K562 (cell line): ENCODE results near the gene NUSAP1. TPM values are rescaled to one million over a fixed set of nuclear protein-coding genes. Genes with fewer than 3 reads are reported as not detected.

ENCODE experiments used
- ATAC-seq: fragments of 200-7000 bp; cut with Tn5 transposase; 3 replicates; pipeline ENCODE4 v1.9.1; 2020; ENCODE audit warnings: moderate library complexity
- BruUV-seq: library from RNA; stranded (reverse); fragments of 400-500 nt; replicated peaks from 2 replicates; lab custom pipeline; 2021; lab: Mats Ljungman, UMichigan
- CTCF ChIA-PET: fragments of 300-600 bp; formaldehyde crosslinking; extraction: SDS; loops from one replicate; lab custom pipeline; 2021; ENCODE audit warnings: low intra/inter-chr PET ratio; lab: Yijun Ruan, JAX
- POLR2A ChIA-PET: fragments of 300-600, 350-650 bp; sonication (Branson Sonifier 250); formaldehyde crosslinking; extraction: SDS; loops from one replicate; lab custom pipeline; 2021; ENCODE audit warnings: antibody characterized with exemption, inconsistent platforms; lab: Yijun Ruan, JAX
- DNase-seq, 4 experiments: peaks; one replicate each; pipeline versions ENCODE4 v3.0.0 to v3.0.0-alpha.2; 2011 to 2018; ENCODE audit warnings: low spot score in 3 of 4, mixed read lengths in 3 of 4; ENCODE audit errors: extremely low read depth in 1 of 4
- FAIRE-seq: peaks from 2 replicates; lab custom pipeline; 2011; peaks lifted over from hg19 to GRCh38; lab: Jason Lieb, UNC
- H2AFZ ChIP-seq: 2 replicates; pipeline ENCODE4 v1.6.0; 2011; ENCODE audit warnings: low read depth, low read length, control low read depth, inconsistent platforms
- H3K27ac ChIP-seq: fragments of 200-600 bp; 3 replicates; pipeline ENCODE4 v1.8.0; 2011; ENCODE audit warnings: low read depth, mild to moderate bottlenecking, control low read depth, inconsistent platforms, low read length, moderate library complexity, mixed read lengths; ENCODE audit errors: extremely low read depth
- H3K27me3 ChIP-seq, 2 experiments: fragments of 300-600 bp in 1 of 2; 2 replicates in 1 of 2; 3 replicates in 1 of 2; pipeline versions ENCODE4 v1.6.0 to v1.8.0; 2011; ENCODE audit warnings: inconsistent platforms in 2 of 2, low read length in 2 of 2, mild to moderate bottlenecking in 1 of 2, mixed read lengths in 1 of 2, moderate library complexity in 1 of 2; ENCODE audit not compliant: control insufficient read depth in 2 of 2, insufficient read depth in 2 of 2
- H3K36me3 ChIP-seq: fragments of 300-600 bp; 3 replicates; pipeline ENCODE4 v1.8.0; 2011; ENCODE audit warnings: mild to moderate bottlenecking, low read length, inconsistent platforms; ENCODE audit not compliant: control insufficient read depth, insufficient read depth
- H3K4me1 ChIP-seq, 2 experiments: fragments of 200-600 bp in 1 of 2; replicated peaks in 1 of 2; 2 replicates in 1 of 2; 3 replicates in 1 of 2; pipeline versions ENCODE4 v1.5.1 to v1.8.0; 2011; ENCODE audit warnings: inconsistent platforms in 2 of 2, low read length in 2 of 2, mild to moderate bottlenecking in 1 of 2, mixed read lengths in 1 of 2, moderate library complexity in 1 of 2; ENCODE audit not compliant: control insufficient read depth in 2 of 2, insufficient read depth in 2 of 2
- H3K4me2 ChIP-seq: 2 replicates; pipeline ENCODE4 v1.6.1; 2011; ENCODE audit warnings: low read length, control low read depth, inconsistent platforms, mixed read lengths; ENCODE audit not compliant: insufficient read depth
- H3K4me3 ChIP-seq: fragments of 200-600 bp; sonication (generic), shearing (Covaris generic); 2 replicates; pipeline ENCODE4 v1.5.1; 2016; ENCODE audit warnings: control low read depth, inconsistent platforms
- H3K79me2 ChIP-seq: fragments of 200-600 bp; 3 replicates; pipeline ENCODE4 v1.8.0; 2011; ENCODE audit warnings: low read length, inconsistent platforms; ENCODE audit not compliant: control insufficient read depth, insufficient read depth
- H3K9ac ChIP-seq, 2 experiments: 2 replicates each; pipeline versions ENCODE4 v1.6.0 to v1.6.1; 2011; ENCODE audit warnings: low read depth in 2 of 2, low read length in 2 of 2, control low read depth in 1 of 2, inconsistent platforms in 1 of 2, mild to moderate bottlenecking in 1 of 2, mixed read lengths in 1 of 2; ENCODE audit not compliant: insufficient read depth in 1 of 2
- H3K9me1 ChIP-seq: one replicate; pipeline ENCODE4 v1.6.0; 2011; ENCODE audit warnings: inconsistent platforms, mild to moderate bottlenecking, low read length, moderate library complexity; ENCODE audit not compliant: control insufficient read depth, insufficient read depth
- H3K9me3 ChIP-seq: replicated peaks from 2 replicates; pipeline ENCODE4 v1.5.1; 2011; ENCODE audit warnings: low read depth, low read length, inconsistent platforms; ENCODE audit not compliant: control insufficient read depth, insufficient read depth
- H4K20me1 ChIP-seq: replicated peaks from 2 replicates; pipeline ENCODE4 v1.6.1; 2011; ENCODE audit warnings: low read length, inconsistent platforms, mixed read lengths; ENCODE audit not compliant: control insufficient read depth, insufficient read depth
- AFF1 ChIP-seq, 2 experiments: fragments of 450-650 bp; IDR thresholded peaks; 2 replicates each; pipeline ENCODE4 v1.6.1; 2018; ENCODE audit warnings: mild to moderate bottlenecking in 2 of 2, low read depth in 1 of 2; ENCODE audit not compliant: partially characterized antibody in 2 of 2
- CBX2 ChIP-seq: fragments of 200-600 bp; sonication (generic); IDR thresholded peaks from one replicate; pipeline ENCODE4 v1.6.1; 2012; ENCODE audit warnings: mild to moderate bottlenecking, low read length, inconsistent platforms; ENCODE audit not compliant: insufficient read depth, poor library complexity, severe bottlenecking
- EWSR1 ChIP-seq: fragments of 450-650 bp; IDR thresholded peaks from 2 replicates; pipeline ENCODE4 v1.6.1; 2018; ENCODE audit warnings: borderline replicate concordance, mild to moderate bottlenecking, low read depth, moderate library complexity; ENCODE audit not compliant: partially characterized antibody
- FOXJ2 ChIP-seq: fragments of 200-800 bp; sonication (Bioruptor generic); IDR thresholded peaks from 2 replicates; pipeline ENCODE4 v1.6.1; 2016; ENCODE audit warnings: missing genetic modification characterization, missing compliant biosample characterization
- FOXP4 ChIP-seq: sonication (generic); formaldehyde crosslinking; IDR thresholded peaks from 2 replicates; pipeline ENCODE4 v1.8.0; 2022; ENCODE audit warnings: mild to moderate bottlenecking, missing genetic modification reagents, borderline replicate concordance
- MAX ChIP-seq: sonication (generic); formaldehyde crosslinking; IDR thresholded peaks from 2 replicates; pipeline ENCODE4 v1.9.0; 2022; ENCODE audit warnings: mild to moderate bottlenecking, missing genetic modification reagents
- NFATC3 ChIP-seq: fragments of 450-650 bp; IDR thresholded peaks from 2 replicates; pipeline ENCODE4 v1.6.1; 2017; ENCODE audit warnings: mild to moderate bottlenecking
- PTRF ChIP-seq: fragments of 450-650 bp; IDR thresholded peaks from 2 replicates; pipeline ENCODE4 v1.6.1; 2016; ENCODE audit warnings: mild to moderate bottlenecking, missing genetic modification characterization, missing compliant biosample characterization
- SMAD1 ChIP-seq: fragments of 150-350 bp; IDR thresholded peaks from 2 replicates; pipeline ENCODE4 v1.6.1; 2014; ENCODE audit warnings: low read length, low read depth; ENCODE audit not compliant: partially characterized antibody
- WHSC1 ChIP-seq: IDR thresholded peaks from one replicate; pipeline ENCODE4 v1.6.1; 2012; ENCODE audit warnings: low read length, control low read depth, inconsistent platforms
- ZBTB12 ChIP-seq: fragments of 250-450 bp; sonication (Bioruptor Pico); IDR thresholded peaks from 2 replicates; pipeline ENCODE4 v1.4.0; 2020
- ZNF197 ChIP-seq: fragments of 200-800 bp; sonication (Bioruptor generic); IDR thresholded peaks from 2 replicates; pipeline ENCODE4 v1.6.1; 2016; ENCODE audit warnings: low read depth, missing genetic modification characterization, missing compliant biosample characterization
- ZNF347 ChIP-seq: fragments of 450-650 bp; formaldehyde crosslinking; IDR thresholded peaks from 2 replicates; pipeline ENCODE4 v1.4.0; 2020; ENCODE audit warnings: low read depth, mild to moderate bottlenecking, moderate library complexity
- ZNF507 ChIP-seq: conservative IDR thresholded peaks from 2 replicates; pipeline ENCODE4 v1.6.1; 2017; ENCODE audit warnings: missing genetic modification characterization, missing compliant biosample characterization
- WGBS: fragments of 100-300 bp; shearing (Covaris generic); methylation state at CpG from one replicate; pipeline ENCODE4 v1.1.6; 2016; ENCODE audit warnings: low coverage, mixed read lengths; ENCODE audit not compliant: insufficient coverage; ENCODE audit errors: missing lambda C conversion rate; 5-methylcytosine and 5-hydroxymethylcytosine counted together
- in situ Hi-C: fragments of 300-500 bp; cut with MboI; formaldehyde crosslinking; loops from 4 replicates; pipeline ENCODE4 v1.15.0; 2018; ENCODE audit warnings: inconsistent platforms, mixed read lengths
- intact Hi-C: fragments of 100-400 bp; cut with micrococcal nuclease; formaldehyde crosslinking; loops from 2 replicates; pipeline ENCODE4 v1.14.2; 2022
- polyA plus RNA-seq, 8 experiments: library from polyadenylated mRNA; depleted of rRNA in 4 of 8; stranded (reverse) in 5 of 8; unstranded in 3 of 8; fragments of >200 nt; fragmentation: Nextera tagmentation in 2 of 8; fragmentation: Illumina TruSeq in 1 of 8; extraction: Ambion mirVana in 2 of 8; extraction: Trizol in 1 of 8; gene quantifications; 2 replicates each; pipeline versions ENCODE4 v1.2.1 to v1.2.3, GENCODE V29; 2011 to 2014; ENCODE audit warnings: inconsistent platforms in 1 of 8, missing spikeins in 1 of 8
- total RNA-seq, 7 experiments: library from RNA; depleted of rRNA in 6 of 7; stranded (reverse); fragments of >200 nt in 6 of 7; fragmentation: Illumina TruSeq in 2 of 7; extraction: Trizol in 2 of 7; gene quantifications; 2 replicates each; pipeline versions ENCODE4 v1.2.1 to v1.2.3, GENCODE V29; 2011 to 2021; ENCODE audit warnings: low replicate concordance in 1 of 7

The NUSAP1 gene
- total and polyA plus RNA-seq, 9 of the 15 experiments (the other 6 are each of a cell fraction or from before 2014, with no cell fraction given), result 119 to 266 (median 227) TPM

- no peak for TF ChIP-seq SMAD1
- no peak for TF ChIP-seq WHSC1
- TF ChIP-seq FOXJ2 (tag), result no peak
- no peak for TF ChIP-seq FOXP4
- no peak for TF ChIP-seq CBX2
These were observed 7.6 kb downstream of the NUSAP1 start (continued) for GRCh38 chr15:41340189-41340695.

- BruUV-seq, result no TSS peak
- POLR2A ChIA-PET, result interaction anchor here (1.0 kb wide), 1 partner anchor 9 kb away, joined by 4 read pairs; the partner anchor contains the start of genes NUSAP1 and OIP5
- no peak overlapping the region for H3K4me3 ChIP-seq
- H2AFZ ChIP-seq, result no peak overlapping the region
- peaks cover 93% of the 10 kb centered on the region for H3K36me3 ChIP-seq
- no peaks in the 10 kb centered on the region for H3K9me1 ChIP-seq
- CTCF ChIA-PET, result no interaction called here
- no peak overlapping the region for H3K4me2 ChIP-seq
- DNase-seq, result no peak
- peaks cover 72% of the 10 kb centered on the region for H3K79me2 ChIP-seq
- FAIRE-seq, result no peak
- intact Hi-C loops (no loop called here), in situ Hi-C loops (no loop called here)
- no peak overlapping the region for H3K9ac ChIP-seq
- peaks cover 1 to 4% of the 10 kb centered on the region in 2 experiments; a peak in 2 of 5 replicates for H3K4me1 ChIP-seq
- H3K27me3 ChIP-seq, result no peaks in the 10 kb centered on the region
- ATAC-seq, result no peak
- 87% methylated on average over 3 of the region's 4 CpGs for WGBS
- H4K20me1 ChIP-seq, result peaks cover 3% of the 10 kb centered on the region; the same call in 1 of the 2 replicates
- H3K27ac ChIP-seq, result no peak overlapping the region
- H3K9me3 ChIP-seq, result no peaks in the 10 kb centered on the region
- TF ChIP-seq MAX, result no peak
- no peak for TF ChIP-seq AFF1 (IDR thresholded peaks at IDR 0.05; ENCODE audit: low read depth in 1 of 2, partially characterized antibody in 2 of 2)
- no peak for TF ChIP-seq PTRF
- no peak for TF ChIP-seq EWSR1
- TF ChIP-seq ZNF507, result no peak
- no peak for TF ChIP-seq ZNF197 (CRISPR knock-in tag)
- no peak for TF ChIP-seq ZNF347 (CRISPR knock-in tag)
- TF ChIP-seq NFATC3, result no peak
- TF ChIP-seq ZBTB12 (CRISPR knock-in tag), result no peak
These were observed 8.8 kb downstream of the NUSAP1 start for GRCh38 chr15:41341519-41341918.
